RWPE1 (cell line): ENCODE measurements around the gene THBD.

Experiments
- CTCF ChIA-PET: fragments of 350-600 bp; sonication (Branson Sonifier 250); formaldehyde crosslinking; extraction: SDS; loops from one replicate; lab custom pipeline; 2021; lab: Yijun Ruan, JAX
- POLR2A ChIA-PET: fragments of 400-600 bp; formaldehyde crosslinking; extraction: SDS; loops from one replicate; lab custom pipeline; 2020; ENCODE audit warnings: antibody characterized with exemption; ENCODE audit not compliant: low non-redundant PET; lab: Yijun Ruan, JAX
- DNase-seq: peaks from one replicate; pipeline ENCODE4 v3.0.0; 2012; ENCODE audit warnings: low spot score
- H3K27ac ChIP-seq: fragments of 450-650 bp; 2 replicates; pipeline ENCODE4 v1.5.1; 2017
- CTCF ChIP-seq: fragments of 450-650 bp; conservative IDR thresholded peaks from 2 replicates; pipeline ENCODE4 v1.5.1; 2017; ENCODE audit warnings: low read depth, mild to moderate bottlenecking

The THBD gene

DNA sequence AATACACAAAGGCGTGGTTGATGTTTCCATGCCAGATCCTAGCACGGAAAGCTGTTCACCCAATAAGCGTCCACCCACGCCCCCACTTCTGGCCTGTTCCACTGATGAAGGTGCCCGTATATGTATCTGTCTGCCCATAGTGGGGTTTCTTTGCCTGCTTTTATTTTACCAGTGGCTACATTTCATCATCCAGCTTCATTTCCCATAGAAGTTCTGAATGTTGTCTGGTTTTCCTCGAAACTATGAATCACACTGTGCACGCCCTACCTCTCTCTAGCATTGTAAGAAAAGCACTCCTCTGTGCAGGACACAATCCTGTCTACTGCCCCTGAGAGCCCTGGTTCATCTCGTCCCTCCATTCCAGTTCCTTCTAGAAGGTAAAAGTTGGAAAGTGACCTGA is 45.5 kb upstream of the THBD start:
- peak; percentile 67 for DNase-seq
- CTCF ChIA-PET: interaction anchor here (0.7 to 0.9 kb wide), 2 partner anchors 33 to 99 kb away, joined by 3 to 4 read pairs; no protein-coding TSS in a partner anchor
- H3K27ac ChIP-seq: peak overlapping the region; percentile 20; the same call in 1 of the 2 replicates
- POLR2A ChIA-PET: interaction anchor here (0.6 kb wide), 1 partner anchor 327 kb away, joined by 3 read pairs; the partner anchor contains the start of gene NAPB
- TF ChIP-seq CTCF: no peak

DNA sequence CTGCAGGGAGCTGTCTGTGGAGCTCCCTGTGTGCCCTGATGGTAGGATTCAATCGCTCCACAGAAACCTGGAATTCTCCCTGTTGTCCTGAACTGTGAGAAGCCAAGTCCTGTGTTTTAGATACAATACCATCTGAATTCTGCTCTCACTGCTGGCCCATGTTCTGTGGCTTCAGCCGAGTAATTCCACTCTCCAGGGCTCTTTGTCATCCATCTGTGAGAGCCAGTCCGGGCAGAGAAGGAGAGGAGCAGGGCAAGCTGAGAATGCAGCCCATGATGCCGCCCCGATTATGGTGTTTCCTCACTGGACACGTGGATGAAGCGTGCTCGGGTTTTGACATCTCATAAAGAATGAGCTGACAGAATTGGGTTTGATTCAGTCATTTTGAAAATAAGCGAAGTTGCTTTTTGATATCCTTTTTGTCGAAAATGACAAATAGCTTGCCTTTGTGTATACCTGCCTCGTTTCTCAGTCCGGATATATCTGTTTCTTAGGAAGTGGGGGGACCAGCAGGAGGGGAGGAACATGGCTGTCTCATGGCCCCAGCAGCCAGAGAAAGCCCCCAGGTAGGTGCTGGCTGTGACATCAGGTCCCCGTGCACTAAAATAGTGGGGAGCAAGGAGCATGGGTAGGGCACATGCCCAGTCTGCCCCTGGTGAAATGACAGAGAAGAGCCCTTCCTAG is 44.9 kb upstream of the THBD start:
- no peak for TF ChIP-seq CTCF
- ChIA-PET CTCF (interaction anchor here (0.6 to 0.9 kb wide), 2 partner anchors 10 to 32 kb away, joined by 3 to 4 read pairs; no protein-coding TSS in a partner anchor), POLR2A (interaction anchor here (0.6 kb wide), 1 partner anchor 327 kb away, joined by 3 read pairs; the partner anchor contains the start of gene NAPB)
- H3K27ac ChIP-seq: peak overlapping the region; percentile 20; the same call in 1 of the 2 replicates
- no peak for DNase-seq

DNA sequence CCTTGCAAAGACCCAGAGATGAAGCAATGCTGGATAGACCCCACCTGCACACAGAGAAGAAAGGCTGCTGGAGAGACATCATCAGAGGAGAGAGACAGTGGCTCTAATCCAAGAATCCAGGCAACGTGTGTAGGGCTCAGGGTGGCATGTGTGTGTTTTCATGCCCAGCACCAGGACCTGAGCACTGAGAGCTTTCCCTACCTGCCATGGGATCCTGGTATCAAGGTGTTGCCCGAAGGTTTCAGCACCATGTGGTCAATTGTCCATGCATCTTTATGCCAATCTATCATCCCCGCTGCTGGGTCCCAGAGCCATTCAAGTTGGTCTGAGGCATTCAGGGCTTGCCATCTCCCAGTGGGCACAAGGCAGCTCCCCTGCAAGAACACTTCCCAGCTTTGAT is 44.1 kb upstream of the THBD start:
- TF ChIP-seq CTCF: no peak
- H3K27ac ChIP-seq: no peak overlapping the region
- ChIA-PET POLR2A (no interaction called here), CTCF (interaction anchor here (0.6 kb wide), 1 partner anchor 9 kb away, joined by 3 read pairs; no protein-coding TSS in a partner anchor)
- DNase-seq: no peak

DNA sequence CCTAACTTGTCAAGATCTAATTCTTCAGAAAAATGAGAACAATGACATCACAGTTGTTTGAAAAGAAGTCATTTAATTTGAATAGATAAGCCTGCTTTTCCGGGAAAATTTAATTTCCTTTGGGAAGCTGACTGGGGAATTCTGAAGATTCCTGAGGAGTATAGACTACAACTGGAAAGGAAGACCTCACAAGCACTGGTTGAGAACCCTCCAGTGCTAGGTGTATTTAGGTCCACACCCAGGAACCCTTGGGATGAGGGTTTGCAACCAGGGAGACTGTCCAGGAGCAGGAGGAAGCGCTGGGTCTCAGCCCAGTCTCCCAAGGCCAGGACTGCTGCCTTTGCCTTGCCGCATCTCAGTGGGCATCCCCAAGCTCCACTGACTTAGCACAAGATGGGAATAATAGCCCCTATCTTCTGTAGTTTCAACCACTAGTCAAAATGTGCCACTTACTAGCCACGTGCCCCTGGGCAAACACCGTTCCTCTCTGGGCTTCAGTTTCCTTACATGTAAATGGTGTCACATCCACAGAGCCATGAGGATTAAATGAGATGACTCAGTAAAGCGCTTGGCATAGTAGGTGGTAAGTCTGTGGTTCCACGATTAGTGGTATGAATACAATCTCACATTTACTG is 43.5 kb upstream of the THBD start:
- ChIA-PET CTCF (no interaction called here), POLR2A (no interaction called here)
- no peak for DNase-seq

GRCh38 chr20:23092384-23092756 is 42.9 kb upstream of the THBD start:
- ChIA-PET POLR2A (no interaction called here), CTCF (interaction anchor here (0.6 kb wide), 1 partner anchor 292 kb away, joined by 3 read pairs; no protein-coding TSS in a partner anchor)
- DNase-seq: no peak

More for the DNA sequence above, 43.5 kb upstream of the THBD start:
- H3K27ac ChIP-seq: no peak overlapping the region
- no peak for TF ChIP-seq CTCF

More at GRCh38 chr20:23092384-23092756, 42.9 kb upstream of the THBD start:
- no peak for TF ChIP-seq CTCF
- no peak overlapping the region for H3K27ac ChIP-seq
